NK-92 treated with Interleukin-12 subunit alpha and Interleukin-12 subunit beta, amount 100 ng/mL, for 24 hours (cell line): ENCODE measurements around the gene KIAA0513.

ENCODE experiments used
- DNase-seq: peaks from one replicate; lab custom pipeline; 2025; lab: John Stamatoyannopoulos, UW

KIAA0513 gene

GRCh38 chr16:85074225-85074914 is 46.8 kb downstream of the KIAA0513 start:
- DNase-seq: no peak

GRCh38 chr16:85075236-85075924 is 47.8 kb downstream of the KIAA0513 start:
- DNase-seq: no peak

DNA sequence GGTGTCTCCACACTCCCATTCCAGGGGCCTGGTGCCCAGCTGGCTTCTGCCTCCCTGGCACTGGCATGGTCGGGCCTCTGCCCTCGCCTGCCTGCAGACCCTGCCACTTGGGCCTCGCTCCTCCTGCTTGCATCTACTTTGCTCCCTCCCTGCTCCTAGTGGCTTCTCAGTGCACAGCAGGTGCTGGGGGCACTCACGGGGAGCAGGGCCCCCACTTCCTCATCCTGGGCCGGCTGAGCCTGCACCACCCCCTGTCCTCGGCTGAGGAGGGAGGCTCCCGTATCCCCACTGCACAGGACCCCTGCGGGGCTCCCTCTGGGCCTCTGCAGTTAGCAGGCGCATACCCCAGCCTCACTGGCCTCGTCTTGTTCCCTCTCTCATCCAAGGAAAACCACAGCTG is 49.4 kb downstream of the KIAA0513 start:
- DNase-seq: no peak

- no peak for DNase-seq
Measured at GRCh38 chr16:85077576-85078125, 50.1 kb downstream of the KIAA0513 start.

- no peak for DNase-seq
Measured at GRCh38 chr16:85078226-85078625, 50.6 kb downstream of the KIAA0513 start.

DNA sequence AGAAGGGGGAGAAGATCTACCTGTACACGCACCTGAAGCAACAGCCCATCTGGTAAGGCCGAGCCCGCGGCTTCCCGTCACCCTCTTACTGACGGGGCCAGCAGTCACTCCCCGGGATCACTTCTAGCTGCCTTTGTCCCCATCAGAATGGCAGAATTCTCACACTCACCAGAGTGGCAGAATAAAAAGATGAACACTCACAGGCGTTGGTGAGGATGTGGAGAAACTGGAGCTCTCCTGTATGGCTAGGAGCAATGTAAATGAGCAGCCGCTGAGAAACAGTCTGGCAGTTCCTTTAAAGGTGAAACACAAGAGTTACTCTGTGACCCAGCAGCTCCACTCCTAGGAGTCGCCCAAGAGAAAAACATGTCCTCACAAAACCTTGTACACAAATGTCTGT is 51.4 kb downstream of the KIAA0513 start:
- DNase-seq: no peak

DNA sequence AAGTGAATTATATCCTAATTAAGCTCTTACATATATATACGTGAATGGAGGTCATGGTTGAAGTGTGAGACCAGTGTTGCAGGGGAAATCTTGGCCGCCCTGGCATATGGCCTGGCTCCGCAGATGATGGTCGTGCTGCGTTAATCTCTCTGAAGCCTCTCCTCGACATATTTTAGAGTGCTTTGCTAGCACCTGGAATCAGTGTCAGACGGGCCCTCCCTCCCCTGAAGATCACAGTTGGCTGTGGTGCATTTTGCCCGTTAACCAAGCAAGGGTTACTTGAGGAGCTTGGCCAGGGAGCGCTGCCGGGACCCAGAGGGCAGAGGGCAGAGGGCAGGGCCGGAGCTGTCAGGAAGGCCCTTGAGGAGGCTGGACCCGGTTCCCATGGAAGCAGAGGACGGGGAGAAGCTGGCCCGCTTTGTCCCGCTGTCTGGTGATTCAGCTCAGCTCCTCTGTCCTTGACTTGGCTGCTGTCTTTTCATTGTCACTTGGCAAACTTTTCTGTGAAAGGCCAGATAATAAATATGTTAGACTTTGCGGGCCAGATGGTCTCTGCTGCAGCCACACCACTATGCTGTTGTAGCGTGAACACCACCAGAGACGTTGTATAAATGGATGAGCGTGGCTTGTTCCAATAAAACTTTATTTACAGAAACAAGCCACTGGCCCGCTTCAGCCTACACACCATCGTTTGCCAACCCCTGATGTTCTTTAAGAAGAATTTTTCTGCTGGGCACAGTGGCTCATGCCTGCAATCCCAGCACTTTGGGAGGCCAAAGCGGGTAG is 52.4 kb downstream of the KIAA0513 start:
- no peak for DNase-seq

- no peak for DNase-seq
Measured at GRCh38 chr16:85081038-85081437, 53.4 kb downstream of the KIAA0513 start.

- DNase-seq: no peak
Measured at GRCh38 chr16:85081765-85082164, 54.2 kb downstream of the KIAA0513 start.

DNA sequence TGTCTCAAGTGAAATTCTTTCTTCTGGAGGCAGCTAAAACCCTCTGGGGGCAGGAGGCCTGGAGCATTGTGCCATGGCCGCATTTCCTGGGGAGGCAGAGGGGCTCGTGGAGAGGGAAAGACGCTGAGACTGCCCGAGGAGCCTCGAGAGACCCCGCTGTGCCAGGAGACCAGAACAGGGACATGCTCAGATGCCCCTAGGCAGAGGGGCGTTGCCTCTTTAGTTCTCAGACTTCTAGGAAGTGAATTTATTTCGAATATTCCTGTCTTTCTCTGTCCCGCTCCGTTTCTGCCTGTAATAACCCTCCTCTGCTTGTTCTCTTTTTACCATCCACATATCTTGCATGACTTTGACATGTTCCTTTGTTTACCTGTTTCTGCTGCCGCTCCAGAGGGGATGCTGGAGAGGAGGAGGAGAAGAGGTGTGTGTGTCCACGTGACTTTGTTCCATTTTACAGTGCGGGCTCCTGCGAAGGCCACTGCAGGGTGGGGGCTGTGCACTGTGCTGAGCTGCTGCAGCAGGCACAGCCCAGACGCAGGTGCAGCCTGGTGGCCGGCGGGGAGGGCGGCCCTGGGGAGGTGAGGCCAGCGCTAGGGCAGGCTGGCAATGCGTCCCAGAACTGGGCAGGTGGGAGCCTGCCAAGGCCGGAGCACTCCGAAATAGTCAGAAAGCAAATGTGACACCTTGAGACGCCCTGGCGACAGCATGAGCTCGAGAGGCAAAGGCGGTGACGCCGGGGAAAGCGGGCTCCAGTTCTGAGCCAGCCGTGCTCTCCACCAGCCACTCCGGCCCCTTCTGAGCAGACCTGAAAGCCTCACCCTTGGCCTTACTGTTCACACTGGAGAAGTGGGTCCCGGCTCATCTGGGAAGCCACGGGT is 54.8 kb downstream of the KIAA0513 start:
- no peak for DNase-seq

DNA sequence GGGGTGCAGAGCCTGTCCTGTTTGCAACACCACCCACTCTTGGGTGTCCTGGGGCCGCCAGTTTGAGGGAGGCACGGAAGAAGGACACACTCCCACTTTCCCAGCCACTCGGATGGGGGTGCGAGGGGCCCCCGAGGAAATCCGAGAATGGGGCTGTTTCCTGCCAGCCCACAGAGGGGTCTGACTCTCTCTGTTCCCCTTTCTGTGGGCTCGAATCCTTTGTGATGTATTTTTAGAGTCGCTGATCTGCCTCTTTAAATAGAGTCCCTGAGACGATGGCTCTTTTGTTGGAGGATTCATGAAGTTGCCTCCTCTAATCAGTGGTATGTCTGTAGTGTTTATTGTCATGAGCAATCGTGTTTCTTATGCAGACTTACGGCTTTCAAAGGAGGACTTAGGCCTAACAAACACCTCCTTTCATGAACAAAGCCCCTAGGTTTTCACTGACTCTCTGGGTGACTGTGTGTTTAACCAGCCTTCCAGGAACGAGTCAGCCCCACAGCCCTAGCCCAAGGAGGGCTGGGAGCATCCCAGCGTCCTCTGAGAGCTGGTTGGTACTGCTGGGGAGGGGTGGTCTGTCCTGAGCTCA is 55.5 kb downstream of the KIAA0513 start:
- no peak for DNase-seq

- no peak for DNase-seq
Measured at GRCh38 chr16:85084841-85085510, 57.4 kb downstream of the KIAA0513 start.

- no peak for DNase-seq
Measured at GRCh38 chr16:85085721-85086120, 58.1 kb downstream of the KIAA0513 start.

DNA sequence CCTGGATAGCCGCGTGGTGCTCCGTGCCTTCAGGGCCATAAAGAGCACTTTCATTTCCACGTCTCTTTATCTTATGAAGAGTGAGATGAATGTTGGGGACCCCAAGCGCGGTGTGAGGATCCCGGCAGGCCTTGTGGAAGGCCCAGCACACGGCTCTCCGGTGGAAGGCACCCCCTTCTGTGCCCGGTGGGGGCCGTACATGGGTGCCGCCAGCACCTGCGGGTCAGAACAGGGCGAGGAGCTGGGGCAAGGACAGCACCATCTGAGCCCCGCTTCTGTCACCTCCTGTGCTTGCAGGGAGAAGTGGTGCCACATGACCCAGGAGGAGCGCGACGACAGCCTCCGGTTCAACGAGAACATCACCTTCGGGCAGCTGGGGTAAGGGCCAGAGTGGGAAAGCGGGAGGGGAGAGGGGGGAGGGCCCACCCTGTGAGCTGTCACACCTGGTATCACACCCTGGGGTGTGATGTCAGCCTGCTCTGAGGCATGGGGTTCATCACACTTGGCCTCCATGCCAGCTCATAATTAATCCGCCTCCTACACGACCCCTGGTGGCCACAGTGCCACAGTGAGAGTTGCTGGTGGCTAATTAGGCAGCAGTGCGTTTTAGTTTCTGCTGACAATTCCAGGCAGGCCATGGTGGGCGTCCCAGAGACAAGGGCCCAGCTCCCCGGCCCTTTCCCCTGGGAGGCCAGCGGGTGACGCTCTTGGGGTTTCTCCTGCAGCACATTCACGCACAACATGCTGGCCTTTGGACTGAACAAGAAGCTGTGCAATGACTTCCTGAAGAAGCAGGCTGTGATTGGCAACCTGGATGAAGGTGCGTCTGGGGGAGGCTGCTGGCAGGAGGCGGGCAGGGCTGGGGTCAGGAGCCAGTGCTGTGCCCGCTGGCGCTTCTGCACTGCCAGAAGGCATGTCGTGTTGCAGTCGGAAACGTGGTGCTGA is 59.0 kb downstream of the KIAA0513 start:
- peak; percentile 63 for DNase-seq

DNA sequence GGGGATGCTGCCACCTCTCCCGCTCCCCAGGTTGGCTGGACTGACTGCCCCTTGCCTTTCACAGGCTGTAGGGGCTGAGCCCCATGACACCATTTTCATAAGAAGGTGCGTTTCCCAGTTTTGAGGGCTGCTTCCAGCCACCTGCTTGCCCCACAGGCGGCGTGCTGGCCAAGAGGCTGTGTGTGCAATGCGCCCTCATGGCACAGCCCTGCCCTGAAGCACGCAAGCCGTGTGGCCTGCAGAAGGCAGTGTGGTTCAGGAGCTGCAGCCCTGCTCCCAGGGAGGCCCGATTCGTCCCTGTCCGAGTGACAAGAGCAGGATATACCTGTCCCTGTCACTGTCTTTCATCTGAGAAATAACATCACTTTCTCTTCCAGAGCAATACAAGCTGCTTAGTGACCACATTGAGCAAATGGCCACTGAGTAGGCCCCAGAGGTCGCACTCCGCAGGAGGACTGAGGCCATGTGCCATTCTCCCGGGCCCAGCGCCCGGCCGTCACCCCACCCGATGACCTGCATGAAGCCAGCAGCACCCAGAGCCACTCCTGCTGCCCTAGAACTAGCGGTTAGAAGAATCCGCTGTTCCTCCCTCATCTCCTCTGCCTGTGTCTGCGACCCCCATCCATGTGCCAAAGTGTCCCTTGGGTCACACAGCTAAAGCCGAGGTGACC is 60.4 kb downstream of the KIAA0513 start:
- no peak for DNase-seq

- DNase-seq: no peak
Measured at GRCh38 chr16:85088570-85089199, 61.1 kb downstream of the KIAA0513 start.

DNA sequence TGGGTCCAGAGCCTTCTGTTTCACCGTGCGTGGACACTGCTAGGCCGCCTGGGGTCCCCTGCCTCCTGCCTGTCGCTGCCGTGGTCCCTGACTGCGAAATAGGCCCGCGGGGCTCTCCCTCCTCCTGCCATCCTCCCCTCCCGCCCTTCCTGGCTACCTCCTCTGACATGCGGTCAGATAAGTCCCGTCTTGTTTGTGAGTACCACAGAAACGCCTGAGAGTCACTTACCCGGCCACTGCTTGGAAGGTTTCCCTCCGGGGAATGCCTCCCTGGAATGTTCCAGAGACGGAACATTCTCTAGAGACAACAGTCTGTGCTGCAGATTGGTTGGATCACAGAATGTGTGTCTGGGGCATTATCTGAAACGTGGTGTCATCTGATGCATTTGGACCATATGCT is 61.9 kb downstream of the KIAA0513 start:
- DNase-seq: no peak

DNA sequence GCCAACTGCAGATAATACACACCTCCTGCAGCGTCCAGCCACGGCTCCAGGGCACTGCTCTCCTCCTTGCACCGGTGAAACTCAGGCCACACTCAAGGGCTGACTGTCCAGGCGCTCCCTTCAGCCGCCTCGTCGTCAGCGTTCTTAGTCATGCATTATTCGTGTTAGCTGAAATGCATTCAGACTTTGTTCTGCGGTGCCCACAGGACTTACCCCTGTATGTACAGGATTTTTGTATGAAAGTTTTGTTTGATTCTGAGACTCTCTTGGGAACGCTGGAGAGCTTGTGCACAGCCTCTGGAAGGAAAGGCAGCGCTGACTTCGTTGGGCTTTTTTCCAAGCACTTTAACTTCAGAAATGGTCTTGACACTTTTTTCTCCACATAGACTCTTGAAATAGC is 62.6 kb downstream of the KIAA0513 start:
- no peak for DNase-seq
